ENCODE measurements around the gene NUP98.
"Not testable (repeated sequence)": the region's sequence is repeated elsewhere in the genome, so short reads cannot be mapped to it uniquely, and the experiment has no call there.

The NUP98 gene

DNA sequence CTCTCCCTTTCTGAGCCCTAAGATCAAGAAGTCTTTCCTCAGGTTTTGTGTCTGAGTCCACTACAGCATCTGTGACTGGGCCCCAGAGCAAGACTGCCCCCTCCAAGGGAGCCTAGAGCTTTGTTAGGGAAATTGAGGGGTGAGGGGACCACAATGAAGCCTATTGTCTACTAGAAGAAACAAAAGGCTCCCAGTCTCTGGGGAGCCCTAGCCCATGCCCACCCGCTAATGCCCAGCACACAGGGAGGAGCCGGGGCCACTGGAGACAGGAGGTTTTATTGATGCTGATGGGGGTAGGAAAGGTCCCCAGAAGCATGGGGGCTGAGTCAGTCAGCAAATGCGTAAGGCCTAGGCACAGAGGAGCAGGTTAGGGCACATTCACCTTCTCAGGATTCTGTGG, 29.4 kb upstream of the NUP98 start:
- DNase-seq (ENCODE audit: low read depth) = no peak

- DNase-seq (ENCODE audit: low read depth) = no peak
Measured at GRCh38 chr11:3825473-3826154, 28.3 kb upstream of the NUP98 start.

DNA sequence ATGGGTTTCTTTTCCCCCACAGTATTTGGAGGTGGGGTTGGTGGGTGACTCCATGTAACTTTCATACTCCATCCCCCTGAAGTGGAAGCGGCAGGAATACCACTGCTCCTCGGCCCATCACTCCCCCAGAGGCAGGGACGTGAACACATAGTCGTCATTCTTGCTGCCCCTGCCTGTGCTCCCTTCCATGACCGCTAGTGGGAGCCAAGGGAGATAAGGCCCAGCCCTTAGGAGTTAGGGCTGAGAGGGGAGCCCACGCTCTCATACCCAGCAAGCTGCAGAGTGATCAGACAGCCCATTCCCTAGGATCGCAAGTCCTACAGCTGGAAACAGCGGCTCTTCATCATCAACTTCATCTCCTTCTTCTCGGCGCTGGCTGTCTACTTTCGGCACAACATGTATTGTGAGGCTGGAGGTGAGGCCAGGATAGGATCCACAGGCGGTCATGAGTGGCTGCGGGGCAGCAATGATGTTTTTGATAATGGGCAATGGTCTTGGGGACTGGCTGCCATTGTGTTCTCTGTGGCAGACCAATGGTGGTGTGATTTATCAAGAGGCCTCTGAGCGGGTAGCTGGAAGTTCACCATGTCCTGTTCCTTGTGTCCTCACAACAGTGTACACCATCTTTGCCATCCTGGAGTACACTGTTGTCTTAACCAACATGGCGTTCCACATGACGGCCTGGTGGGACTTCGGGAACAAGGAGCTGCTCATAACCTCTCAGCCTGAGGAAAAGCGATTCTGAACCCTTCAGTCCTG, 27.5 kb upstream of the NUP98 start:
- peak; percentile 41 for DNase-seq (ENCODE audit: low read depth)

GRCh38 chr11:3823762-3824506, 26.6 kb upstream of the NUP98 start:
- DNase-seq (ENCODE audit: low read depth) = no peak

- DNase-seq (ENCODE audit: low read depth) = peak; percentile 87
Measured at GRCh38 chr11:3823303-3823702, 25.9 kb upstream of the NUP98 start.

GRCh38 chr11:3822312-3822711, 25.0 kb upstream of the NUP98 start:
- no peak for DNase-seq (ENCODE audit: low read depth)

- no peak for DNase-seq (ENCODE audit: low read depth)
Measured at GRCh38 chr11:3820971-3821370, 23.6 kb upstream of the NUP98 start.

DNA sequence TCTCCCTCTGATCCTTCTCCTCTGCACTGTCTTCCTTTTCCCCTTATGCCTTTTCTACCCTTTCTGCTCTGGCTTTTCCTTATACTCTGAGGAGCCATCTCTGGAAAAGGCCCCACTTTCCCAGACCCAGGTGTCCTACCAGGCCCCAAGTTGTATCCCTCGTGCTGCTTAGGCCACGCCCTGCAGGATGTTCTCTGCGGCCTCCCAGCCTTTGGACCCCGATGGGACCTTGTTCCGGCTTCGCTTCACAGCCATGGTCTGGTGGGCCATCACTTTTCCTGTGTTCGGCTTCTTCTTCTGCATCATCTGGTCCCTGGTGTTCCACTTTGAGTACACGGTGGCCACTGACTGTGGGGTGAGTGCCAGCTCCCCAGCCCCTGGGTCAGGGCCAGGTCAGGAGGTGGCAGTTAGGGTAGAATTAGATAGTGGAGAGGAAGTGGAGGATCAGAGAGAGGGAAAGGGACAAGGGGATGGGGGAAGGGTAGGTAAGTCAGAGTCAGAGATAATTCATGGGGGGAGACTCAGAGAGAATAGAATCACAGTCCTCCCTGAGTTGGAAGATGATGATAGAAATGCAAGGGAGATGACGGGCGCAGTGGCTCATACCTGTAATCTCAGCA, 19.9 kb upstream of the NUP98 start:
- DNase-seq (ENCODE audit: low read depth) = no peak

GRCh38 chr11:3816673-3817072, 19.3 kb upstream of the NUP98 start:
- DNase-seq (ENCODE audit: low read depth) = no peak

DNA sequence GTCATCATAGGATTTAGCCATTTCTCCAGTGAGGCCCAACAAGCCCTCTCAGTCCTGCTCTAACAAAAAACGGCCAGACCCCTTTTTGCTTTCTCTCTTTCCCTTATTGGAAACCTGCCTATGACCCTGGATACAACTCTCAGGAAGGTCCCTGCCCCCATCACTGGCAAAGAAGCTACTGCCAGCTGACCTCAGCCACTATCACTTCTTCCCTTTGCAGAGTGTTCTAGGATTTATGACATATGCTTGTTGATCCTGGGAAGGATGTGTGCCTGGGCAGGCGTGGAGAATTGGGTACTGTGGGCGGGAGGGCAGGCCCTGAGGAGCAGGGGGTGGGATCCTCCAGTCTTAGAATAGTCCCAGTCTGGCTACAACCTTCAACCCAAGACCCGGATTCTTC, 18.5 kb upstream of the NUP98 start:
- DNase-seq (ENCODE audit: low read depth) = no peak

- DNase-seq (ENCODE audit: low read depth) = not testable (repeated sequence)
Measured at GRCh38 chr11:3814832-3815231, 17.5 kb upstream of the NUP98 start.

DNA sequence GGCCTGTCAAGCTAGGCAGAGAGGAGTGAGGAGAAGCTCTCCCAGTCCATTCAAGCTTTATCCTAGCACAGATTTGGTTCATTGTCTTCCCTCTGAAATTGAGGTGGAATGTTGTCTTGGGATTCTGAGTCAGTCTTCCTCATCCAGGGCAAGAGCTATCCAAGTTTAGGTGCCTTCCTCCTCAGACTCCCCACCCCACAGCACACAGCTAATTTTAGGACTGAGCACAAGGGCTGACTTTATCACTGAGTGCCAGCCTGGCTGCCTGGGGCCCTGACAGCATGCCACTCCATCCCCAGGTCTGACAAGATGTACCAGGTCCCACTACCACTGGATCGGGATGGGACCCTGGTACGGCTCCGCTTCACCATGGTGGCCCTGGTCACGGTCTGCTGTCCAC, 13.6 kb upstream of the NUP98 start:
- DNase-seq (ENCODE audit: low read depth) = peak; percentile 41

GRCh38 chr11:3810446-3810845, 13.1 kb upstream of the NUP98 start:
- DNase-seq (ENCODE audit: low read depth) = no peak

DNA sequence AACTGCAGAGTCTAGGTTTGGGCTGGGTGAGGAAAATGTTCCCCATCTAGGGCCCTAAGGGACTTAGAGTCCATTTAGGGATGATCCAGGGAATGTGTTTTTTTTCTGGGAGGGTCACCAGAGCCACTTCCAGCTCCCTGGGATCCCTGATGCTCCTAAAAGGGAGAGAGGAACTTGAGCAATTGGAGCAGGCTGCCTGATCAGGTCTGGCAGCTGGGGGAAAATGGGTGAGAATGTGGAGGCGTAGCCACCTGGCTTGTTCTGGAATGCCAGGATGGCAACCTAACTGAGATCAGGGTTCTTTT, 12.2 kb upstream of the NUP98 start:
- no peak for DNase-seq (ENCODE audit: low read depth)

- DNase-seq (ENCODE audit: low read depth) = peak; percentile 57
Measured at GRCh38 chr11:3808861-3809623, 11.7 kb upstream of the NUP98 start.

- peak; percentile 66 for DNase-seq (ENCODE audit: low read depth)
Measured at GRCh38 chr11:3807909-3808860, 10.8 kb upstream of the NUP98 start, which contains the start of gene PGAP2. PGAP2 (plus strand) TSS chr11:3808560; CDS start chr11:3811260, 2,700 bp downstream.

GRCh38 chr11:3803726-3804495, 6.6 kb upstream of the NUP98 start:
- DNase-seq (ENCODE audit: low read depth) = peak; percentile 94

DNA sequence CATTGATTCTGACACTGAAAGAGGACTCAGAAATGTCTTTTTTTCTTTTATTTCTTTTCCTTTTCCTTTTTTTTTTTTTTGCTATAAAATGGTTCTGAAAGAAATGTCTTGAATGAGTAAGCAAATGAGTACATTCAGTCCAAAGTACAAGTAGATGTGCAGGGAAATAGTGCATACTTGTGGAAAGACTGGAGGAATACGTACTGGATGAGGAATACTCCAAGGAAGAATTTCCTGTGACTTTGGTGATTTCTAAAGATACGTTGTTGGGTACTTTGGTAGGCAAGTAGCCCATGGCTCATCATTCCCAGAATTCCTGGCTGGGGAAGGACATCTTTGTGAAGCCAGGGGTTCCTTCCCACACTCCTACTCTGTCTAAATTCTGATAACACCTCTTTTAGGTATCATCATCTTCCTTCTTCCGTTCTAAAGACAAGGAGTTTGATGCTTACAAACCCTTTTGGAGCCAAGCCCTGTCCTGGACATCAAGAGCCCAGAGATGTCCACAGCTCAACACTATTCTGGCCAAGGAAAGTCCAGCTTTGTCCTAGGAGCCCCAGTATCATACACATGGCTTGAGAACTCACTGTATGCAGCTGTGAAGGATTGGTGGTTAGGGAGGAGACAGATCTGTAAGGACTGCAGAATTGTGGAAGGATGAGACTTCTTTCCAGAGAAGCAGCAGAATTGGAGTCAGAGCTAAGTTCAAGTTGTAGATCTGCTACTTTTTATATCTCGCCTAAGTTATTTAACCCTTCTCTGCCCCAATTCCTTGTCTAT, 4.8 kb upstream of the NUP98 start:
- peak; percentile 86 for DNase-seq (ENCODE audit: low read depth)

DNA sequence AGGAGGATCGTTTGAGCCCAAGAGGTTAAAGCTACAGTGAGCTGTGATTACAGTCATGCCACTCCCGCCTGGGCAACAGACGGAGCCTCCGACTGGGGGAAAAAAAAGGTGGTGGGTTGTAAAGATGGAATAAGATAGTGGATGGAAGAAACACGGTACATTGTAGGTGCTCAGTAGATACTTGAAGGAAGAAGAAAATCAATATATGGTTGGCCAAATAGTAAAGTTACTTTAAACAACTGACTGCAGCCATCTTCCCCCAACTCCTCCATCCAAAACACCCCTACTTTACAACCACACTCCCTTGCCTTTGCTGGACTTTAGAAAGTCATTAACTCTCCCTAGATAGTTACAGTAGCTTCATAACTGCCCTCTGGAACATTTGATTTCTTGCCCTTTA, 2.5 kb upstream of the NUP98 start:
- no peak for DNase-seq (ENCODE audit: low read depth)
